GM19023 (cell line): Measurements from ENCODE around the gene GABRB2.
"Not testable (repeated sequence)": the region's sequence is repeated elsewhere in the genome, so short reads cannot be mapped to it uniquely, and the experiment has no call there.

Experiments used
- ATAC-seq: cut with Tn5 transposase; IDR thresholded peaks from one replicate; pipeline ENCODE4 v1.9.1; 2021; ENCODE audit warnings: mild to moderate bottlenecking, moderate library complexity; ENCODE audit not compliant: unreplicated experiment

The GABRB2 gene

DNA sequence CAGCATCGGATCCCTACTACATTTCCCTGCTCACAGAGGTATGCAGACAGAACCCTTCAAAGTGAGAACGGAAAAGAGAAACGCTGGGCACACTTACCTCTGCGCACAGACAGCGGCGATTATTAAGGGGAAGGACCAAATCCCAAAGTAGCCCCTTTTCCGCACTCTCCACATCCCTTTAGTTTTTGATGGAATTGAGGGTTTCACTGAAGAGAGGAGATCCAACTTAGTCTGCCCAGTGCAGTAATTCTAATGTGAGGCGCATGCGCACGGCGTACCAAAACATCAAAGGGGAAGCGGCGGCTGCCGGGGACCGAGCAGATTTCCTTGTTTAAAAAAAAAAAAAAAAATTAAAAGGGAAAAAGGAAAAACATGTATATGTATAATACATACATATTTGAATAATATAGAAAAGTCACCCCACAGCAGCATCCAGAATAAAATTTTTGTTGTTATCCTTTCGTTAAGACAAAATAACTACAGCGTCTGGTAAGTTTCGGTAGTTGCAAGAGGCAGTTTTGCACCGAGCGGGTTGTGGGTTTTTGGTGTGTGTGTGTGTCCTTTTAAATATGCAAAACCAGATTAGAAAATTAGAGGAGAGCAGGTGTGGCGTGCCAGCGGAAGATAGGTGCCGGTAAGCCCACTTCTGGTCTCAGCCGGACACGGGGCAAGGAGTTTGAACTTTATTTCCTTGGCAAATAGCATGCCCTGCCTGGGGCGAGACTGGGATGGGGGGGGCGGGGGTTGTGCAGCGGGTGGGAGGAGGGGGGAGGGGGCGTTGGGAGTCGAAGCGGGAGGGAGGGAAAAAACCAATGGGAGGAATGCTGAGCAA lies at the start of gene GABRB2:
Gene GABRB2, minus strand, starts transcription at position 256 of the 832 bp plus-strand sequence. Its CDS starts 82 bp downstream, at position 174.
- ATAC-seq = peak; percentile 73

DNA sequence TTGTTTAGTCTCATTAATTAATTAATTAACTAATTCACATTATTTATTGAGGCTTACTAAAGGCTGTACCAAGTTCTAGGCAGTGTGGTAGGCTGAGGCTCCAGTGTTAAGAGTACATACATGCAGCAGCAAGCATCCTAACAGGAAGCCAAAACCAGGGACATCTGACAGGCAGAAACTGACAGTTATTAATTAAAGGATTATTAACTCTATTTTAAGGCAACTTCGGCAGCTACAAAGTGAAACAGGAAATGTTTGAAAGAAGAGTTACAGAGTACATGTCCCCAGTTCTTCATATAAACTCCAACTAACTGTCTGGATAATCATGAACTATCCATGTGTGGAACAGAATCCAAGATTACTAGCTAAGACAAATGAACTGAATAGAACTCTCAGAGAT lies 39.3 kb upstream of the GABRB2 start:
- no peak for ATAC-seq

DNA sequence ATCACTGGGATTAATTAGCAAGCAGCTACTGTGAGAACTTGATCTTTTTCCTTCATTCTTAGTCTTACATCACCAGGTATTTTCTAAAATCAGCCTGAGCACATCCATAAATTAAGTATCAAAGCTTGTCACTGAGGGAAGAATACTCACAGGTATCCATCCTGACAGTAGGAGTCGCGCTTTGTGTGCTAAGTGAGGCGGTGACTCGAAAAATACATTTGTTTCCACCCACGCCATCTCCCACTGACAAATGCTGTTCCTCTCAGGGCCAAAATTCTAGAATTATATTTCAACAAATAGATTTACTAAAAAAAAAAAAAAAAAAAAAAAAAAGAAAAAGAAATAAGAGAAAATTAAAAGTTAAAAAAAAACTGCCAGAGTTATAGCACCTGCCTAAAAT lies 34.1 kb upstream of the GABRB2 start:
- ATAC-seq = no peak

DNA sequence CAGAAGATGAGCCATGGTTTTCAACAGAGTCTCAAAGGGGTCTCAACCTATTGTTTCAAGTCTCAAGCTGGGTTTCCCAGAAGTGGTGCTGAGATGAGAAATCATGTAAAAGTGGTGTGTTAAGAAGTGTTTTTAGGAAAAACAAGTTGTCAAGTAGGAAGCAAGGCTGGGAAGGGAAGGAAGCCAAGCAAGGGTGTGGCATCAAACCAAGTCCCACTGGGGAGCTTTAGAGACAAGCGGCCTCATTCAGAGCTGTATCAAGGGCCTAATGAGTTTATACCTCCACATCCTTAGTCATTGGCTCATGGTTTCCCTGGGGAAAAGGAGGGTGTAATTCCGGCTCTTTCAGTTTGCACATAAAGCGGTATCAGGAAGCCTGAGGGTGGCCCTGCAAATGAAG lies 26.4 kb upstream of the GABRB2 start:
- no peak for ATAC-seq

DNA sequence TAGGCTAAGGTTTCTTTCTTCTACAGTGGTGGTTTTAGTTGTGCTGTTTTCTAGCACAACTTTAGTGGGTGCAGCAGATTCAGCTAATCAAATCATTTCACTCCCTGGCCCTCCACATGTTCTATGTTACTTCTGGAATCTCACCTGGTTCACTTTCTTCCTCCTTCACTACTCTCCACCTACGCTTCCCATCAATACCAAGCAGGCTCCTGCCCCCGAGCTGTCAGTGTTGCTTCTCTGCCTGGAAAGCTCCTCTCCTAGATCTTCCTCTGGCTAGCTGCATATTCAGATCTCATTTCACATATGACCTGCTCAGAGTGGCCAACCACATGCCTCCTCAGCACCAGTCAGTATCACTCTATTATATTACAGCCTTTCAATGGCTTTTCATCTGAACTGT lies 19.6 kb upstream of the GABRB2 start:
- ATAC-seq = no peak

DNA sequence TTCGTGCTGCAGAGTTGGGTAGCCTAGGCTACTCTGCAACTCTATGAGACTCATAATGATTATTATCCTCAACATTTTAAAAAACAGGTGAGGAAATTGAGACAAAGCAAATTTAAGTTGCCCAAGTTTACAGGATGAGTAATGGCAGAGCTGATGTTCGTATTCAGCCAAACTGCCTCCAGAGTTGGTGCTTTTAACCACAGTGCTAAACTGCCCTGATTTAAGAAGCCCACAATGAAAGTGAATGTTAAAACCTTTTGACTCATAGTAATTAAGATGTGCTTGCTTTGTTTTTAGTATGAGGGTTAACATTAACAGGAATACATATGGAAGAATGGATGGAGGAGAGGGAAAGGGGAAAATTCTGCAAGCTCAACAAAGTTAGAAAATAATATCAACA lies 15.9 kb upstream of the GABRB2 start:
- no peak for ATAC-seq

DNA sequence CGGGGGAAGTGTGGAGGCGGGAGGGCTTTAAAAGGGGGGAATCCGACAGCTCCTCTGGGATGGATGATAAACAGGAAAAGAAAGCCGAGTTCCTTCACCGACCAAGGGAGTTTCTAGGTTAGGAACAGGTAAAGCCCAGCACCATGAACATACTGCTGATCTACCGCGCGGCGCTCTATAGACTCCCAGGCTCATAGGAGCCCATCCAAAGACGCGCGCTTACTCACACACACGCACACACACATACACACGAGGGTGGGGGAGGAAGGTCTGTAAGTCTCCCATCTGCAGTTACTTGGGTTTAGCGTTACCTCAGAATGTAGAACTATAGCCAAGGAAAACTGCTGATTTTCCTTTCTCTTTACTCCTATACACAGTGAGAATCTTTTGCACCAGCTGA lies 2.6 kb upstream of the GABRB2 start:
- no peak for ATAC-seq

DNA sequence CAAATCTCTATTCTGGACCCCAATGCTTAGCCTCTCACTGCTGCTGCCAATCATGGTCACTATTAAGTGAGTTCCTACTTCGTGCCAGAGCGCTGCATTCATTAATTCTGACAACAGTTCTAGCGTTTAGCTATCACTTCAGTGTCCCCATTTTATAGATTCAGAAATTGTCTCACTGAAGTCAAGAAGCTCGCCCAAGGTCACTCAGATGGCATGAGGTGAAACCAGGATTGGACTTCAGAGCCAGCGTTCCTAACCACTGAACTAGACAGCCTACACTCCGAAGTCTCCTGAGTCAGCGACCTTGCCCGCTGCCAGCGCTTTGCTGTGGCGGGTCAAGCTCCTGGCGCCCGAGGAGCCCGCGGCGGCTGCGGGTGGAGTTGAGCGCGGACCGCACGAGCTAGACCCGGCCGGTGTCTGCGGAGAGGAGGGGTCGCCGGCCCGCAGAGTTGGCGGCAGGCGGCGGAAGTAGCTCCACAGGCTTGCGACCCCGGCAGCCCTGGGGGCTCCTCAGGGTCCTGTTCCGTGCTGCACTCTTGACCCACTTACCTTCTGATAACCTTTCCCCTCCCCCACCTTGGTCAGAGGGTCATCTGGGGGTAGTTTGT lies 2.1 kb upstream of the GABRB2 start:
- no peak for ATAC-seq

DNA sequence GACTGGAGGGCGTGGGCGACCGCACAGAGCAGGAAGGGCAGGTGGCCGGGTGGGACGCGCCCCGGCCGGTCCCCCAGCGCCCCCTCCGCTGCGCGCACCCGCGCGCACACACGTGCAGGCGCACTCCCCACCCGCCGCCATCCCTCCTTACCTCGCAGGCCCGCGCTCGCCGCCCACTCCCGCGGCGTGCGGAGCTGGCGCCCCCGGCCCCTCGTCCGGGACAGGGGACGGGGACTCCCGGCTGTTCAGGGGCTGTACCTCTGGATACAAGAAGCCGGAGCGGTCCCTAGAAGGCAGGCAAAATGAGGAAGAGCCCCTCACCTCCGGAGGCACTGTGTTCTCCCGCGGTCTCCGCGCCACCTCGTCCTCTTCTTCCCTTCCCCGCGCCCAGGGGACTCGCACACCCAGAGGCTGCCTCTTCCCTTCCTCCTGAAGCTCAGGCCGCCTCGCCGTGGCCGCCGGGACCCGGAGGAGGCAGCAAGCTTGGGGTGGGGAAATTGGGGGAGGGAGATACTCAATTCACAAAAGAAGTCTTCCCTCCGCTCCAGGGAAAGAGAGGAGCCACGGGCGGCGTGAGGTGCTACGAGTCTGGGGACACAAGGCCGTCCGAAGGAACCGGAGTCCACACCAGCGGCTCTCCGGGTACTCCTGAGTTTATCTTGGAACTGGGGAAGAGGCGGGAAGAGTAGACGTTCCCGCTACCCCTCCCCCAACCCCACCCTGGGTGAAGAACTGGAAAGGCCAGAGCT lies 1.4 kb upstream of the GABRB2 start:
- ATAC-seq = no peak

DNA sequence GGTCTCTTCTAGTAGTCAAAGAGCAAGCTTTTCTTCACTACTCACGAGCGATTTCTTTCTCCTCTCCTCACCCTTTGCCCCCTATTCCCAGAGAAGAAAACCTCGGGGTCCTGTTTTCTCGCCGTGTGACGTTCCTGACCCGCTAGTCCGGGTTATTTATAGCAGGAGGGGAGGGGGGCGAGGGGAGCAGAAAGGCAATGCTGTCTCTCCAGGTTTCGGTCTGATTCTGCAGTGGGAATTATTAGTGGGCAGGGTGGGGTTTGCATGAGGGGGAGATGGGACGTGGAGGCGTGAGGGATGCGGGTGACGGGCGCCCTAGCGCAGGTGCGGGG lies 847 bp upstream of the GABRB2 start:
- ATAC-seq = no peak

DNA sequence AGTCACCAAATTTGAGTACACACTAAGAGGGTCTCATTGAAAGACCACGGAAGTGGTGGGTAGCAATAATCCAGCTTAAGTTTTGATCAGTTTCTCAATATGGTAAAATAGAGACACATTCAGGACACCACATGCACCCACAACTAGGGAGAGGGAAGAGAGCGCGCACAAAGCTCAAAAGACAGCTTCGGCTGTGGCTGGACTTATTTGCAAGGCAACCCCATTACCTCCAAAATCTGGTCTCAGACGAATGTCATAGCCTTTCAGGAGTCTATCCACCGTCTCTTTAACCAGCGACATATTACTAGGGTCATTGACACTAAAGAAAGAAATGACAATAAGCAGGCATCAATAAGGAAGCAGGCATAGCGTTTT lies 443 bp downstream of the GABRB2 start:
- peak; percentile 12 for ATAC-seq

DNA sequence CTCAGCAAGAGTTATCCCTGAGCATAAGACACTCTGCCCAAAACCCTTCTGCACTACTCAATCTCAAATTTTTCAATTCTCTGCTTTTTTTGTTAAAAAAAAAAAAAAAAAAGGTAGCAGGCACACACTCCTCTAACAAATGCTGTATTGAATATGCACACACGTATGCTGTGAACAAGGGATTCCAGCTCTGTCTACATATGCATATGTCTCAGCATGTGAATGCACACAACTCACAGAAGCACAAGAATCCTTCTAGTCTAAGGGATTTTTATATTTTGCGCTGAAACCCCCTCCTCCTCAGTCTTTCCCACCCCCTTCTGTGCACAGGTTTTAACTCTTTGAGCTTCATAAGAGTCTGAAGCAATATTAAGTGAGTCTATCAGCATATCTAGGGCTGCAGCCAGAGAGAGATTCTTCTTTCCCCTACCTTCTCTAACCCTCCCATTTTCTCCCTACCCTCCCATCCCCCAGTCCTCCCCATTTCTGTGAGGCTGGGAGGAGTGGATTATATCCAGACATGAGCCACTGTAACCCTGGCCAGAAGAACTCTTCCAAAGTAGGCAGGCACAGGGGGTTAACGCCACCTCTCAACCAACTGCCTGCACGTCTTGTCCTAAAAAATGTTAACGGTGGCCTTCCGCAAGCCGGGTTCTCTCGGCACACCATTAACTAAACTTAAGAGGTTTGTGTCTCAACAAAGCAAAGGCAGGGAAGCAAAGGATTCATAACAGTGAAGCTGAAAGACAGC lies 1.0 kb downstream of the GABRB2 start:
- no peak for ATAC-seq

DNA sequence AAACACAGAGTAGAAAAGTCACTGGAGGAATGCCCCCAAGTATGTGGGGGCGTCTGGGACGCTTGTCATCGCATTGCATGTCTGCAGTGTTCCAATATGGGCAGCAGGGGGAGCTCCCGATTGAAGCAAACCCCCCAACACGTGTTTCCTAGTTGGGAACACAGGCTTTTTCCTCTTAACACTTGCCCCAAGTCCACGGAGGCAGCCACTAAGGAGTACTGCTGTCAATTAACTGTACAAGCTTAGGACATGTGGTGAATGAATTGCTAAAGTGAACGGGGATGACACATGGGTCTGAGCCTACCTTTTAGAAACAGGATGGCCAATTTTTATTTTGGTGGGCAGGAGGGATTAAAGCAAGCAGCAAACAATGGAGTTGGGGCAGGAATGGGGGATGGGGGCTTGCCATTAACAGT lies 2.2 kb downstream of the GABRB2 start:
- ATAC-seq = peak; percentile 56

DNA sequence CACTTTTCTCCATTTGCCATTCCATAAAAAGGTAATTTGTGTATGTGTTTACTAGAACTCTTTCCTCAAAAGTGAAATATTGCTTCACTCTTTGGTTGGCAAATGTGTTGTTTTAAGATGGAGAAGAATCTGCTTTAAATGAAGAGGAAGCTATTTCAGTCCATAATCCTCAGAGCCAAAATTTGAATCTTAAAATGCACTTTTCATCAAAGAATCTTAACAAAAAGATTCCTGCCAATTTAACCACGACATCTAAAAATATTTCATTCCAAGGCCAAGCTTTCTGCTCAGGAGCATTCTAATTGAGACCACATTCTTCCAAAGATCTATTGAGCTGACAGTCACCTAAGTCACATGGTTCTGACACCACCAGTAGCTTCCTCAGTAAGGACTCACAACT lies 7.5 kb downstream of the GABRB2 start:
- ATAC-seq = no peak

DNA sequence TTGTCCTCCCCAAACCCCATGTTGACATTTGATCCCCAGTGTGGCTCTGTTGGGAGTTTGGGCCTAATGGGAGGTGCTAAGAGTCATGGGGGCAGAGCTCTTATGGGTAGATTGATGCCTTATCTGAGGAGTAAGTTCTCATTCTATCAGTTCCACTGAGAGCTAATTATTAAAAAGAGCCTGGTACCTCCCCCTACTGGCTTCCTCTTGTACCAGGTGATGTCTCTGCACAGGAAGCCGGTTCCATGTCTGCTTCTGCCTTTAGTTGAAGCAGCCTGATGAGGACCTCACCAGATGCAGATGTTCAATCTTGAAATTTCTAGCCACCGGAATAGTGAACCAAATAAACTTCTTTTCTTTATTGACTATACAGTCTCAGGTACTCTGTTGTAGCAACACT lies 10.8 kb downstream of the GABRB2 start:
- no peak for ATAC-seq

DNA sequence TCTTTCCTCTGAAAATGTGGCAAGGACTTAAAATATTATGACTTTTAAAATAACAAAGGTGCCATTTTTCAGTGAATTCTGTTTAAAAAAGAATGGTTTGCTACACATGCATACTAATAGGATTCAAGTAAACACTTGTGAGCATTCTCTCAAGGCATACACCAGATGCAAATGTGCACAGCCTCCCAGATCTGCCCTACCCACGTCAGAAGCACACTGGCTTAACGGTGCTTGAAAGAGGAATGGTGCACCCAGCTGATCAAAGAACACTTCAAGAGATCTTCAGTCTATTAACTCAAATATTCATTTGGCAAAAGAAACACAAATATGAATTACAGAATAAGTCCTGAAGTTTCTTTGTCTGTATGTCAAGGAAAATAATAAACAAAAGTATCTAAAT lies 15.8 kb downstream of the GABRB2 start:
- ATAC-seq = no peak

DNA sequence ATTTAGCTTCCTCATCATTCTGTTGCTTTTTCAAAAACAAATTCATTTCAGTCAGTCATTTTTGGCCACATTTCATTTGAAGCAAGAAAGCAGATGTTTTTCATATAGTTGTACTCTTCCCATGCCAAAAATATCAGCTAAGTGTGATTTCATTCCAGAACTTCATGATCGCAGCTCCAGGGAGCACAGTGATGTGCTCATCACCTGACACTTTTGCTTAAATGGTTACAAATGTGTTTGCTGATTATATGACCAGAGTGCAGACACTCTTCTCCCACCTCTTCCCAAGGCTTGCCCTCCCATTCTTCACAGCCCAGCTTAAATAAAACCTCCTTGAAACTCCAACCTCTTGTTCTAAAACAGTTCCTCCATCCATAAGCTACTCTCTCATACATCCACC lies 32.6 kb downstream of the GABRB2 start:
- ATAC-seq = no peak

DNA sequence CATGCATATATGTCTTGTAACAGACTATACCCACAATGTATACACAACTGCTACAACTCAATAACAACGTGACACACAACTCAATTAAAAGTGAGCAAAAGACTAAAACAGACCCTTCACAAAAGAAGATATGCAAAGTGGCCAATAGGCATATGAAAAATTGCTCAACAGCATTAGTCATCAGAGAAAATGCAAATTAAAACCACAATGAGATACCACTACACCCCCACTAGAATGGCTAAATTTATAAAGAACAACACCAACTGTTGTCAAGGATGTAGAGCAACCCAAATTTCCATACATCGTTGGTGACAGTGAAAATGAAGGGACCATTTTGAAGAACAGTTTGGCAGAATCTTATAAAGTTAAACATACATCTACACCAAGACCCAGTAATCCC lies 38.9 kb downstream of the GABRB2 start:
- no peak for ATAC-seq

DNA sequence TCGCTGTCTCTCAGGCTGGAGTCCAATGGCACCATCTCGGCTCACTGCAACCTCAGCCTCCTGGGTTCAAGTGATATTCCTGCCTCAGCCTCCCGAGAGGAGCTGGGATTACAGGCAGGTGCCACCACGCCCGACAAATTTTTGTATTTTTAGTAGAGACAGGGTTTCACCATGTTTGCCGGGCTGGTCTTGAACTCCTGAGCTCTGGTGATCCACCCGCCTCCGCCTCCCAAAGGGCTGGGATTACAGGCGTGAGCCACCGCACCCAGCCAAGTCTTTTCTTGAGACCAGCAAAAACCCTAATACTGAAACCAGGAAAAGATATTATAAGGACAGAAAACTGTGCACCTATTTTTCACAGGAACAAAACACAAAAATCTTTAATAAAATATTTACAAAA lies 41.4 kb downstream of the GABRB2 start:
- ATAC-seq = not testable (repeated sequence)

DNA sequence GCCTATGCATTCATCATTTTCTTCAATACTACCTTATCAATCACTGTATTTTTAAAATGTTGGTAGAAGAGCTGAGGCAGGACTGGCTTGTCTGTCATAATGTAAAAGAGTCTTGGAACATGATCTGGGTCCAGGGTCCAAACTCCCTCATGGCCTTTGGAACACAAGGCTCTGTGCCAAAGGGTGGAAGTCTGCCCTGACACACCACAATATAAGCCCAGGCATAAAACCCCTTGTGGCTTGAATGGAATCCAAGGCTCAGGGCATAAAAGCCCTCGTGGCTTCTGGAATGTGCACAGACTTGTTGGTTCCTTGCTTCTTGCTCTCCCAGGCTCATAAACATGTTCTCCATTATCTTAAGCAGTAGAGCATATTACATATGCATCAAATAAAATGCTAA lies 48.0 kb downstream of the GABRB2 start:
- no peak for ATAC-seq

DNA sequence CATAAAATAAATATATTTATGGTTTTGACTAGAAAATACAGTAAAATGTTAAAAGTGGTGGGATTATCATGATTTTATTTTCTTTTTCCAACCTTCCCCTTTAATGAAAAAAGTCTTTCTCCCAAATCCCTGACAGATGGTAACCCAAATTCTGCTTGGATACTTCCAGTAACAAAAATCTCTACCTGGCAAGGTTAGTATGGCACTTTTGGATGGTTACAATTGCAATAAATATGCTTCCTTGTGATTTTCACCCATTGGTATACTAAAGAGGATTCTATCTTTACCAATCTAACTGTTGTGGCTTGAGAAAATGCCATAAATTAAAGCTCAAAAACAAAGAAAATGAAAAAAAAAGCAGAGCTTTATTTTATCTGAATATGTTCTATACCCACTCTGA lies 62.8 kb downstream of the GABRB2 start:
- no peak for ATAC-seq
